Stimulated activated CD4-positive, alpha-beta T cell treated with anti-CD3 and anti-CD28 coated beads, Interleukin-15, amount 100 ng/mL, for 24 hours (primary cell): ENCODE data around the gene AKT2.

ENCODE experiments used
- DNase-seq: peaks from one replicate; pipeline ENCODE4 v3.0.0-alpha.2; 2020

The AKT2 gene

DNA sequence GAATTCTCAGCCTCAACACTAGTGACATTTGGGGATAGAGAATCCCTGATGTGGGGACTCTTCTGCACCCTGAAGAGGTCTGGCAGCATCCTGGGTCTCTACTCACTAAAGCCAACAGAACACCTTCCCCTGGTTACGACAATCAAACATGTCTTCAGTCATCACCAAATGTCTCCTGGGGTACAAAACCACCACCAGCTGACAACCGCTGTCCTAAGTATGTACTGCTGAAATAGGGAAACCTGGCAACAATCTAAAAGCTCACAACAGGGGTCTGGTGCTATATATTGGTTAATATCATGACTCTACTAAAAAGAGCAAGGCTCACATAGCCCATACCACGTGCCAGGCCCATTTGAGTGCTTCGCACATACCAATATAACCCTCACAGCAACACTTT is 13.4 kb downstream of the AKT2 start:
- DNase-seq, result no peak

DNA sequence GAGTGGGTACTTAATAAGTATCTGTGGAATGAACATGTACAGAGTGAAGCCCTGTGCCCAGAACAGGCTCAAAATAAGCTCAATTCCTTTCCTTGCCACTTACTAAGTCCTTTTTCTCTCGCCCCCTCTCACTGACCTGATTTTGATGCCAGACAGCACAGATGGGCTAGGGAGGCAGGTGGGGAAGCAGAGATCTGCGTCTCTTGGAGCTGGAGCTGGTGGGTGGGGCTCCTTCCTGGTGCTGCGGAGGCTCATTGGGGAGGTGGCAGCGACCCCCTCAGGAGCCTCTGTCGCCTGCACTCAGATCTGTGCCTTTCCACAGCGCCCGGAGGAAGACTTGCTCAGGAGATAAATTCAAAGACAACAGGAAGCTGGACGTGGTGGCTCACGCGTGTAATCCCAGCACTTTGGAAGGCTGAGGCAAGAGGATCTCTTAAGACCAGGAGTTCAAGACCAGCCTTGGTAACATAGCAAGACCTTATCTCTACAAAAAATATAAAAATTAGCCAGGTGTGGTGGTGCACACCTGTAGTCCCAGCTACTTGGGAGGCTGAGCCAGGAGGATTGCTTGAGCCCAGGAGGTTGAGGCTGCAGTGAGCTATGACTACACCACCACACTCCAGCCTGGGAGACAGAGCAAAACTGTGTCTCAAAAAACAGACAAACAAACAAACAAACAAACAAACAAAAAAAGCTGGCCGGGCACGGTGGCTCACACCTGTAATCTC is 14.6 kb downstream of the AKT2 start:
- no peak for DNase-seq

DNA sequence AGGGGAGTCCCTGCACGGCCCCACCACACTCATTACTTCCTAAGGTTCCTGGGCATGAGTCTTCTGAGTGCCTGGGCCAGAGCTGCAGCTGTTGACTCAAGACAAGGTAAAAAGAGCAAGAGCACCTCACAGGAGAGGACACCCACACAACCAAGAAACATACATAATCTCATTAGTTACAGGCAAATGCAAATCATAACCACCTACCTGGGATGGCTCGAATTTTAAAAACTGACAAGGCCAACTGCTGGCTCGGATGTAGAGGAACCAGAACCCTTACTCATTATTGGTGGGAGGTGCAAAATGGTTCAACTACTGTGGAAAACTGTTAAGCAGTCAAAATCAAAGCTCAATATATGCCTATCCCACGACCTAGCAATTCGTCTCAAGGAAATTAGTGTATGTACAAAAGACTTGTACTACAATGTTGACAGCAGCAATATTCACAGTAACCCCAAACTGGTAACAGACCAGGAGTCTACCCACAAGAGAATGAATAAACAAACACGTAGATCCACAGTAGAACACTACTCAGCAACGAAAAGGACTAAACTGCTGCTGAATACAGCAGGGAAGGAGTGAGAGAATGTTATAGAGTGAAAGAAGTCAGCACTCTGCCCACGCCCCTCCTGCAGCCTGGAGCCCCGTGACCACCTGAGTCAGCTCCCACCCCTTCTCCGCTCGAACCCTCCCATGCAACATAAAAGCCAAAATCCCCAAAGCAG is 15.8 kb downstream of the AKT2 start:
- DNase-seq, result no peak

DNA sequence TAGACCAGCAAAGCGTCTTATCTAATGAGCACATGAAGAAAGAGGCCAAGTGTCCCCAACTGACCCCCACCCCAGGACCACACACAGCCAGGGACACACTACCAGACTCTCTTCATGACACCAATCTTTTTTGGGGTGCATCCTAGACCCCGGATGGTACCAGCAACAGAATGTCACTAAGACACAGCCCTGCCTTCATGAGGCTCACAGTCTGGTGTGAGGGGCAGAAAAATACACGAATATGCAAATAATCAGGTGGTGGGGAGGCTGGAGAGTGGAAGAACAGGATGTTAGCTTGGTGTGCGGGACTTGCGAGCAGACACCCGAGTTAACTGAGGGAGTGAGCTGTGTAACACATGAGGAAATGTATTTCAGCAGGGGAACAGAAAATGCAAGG is 17.5 kb downstream of the AKT2 start:
- no peak for DNase-seq

DNA sequence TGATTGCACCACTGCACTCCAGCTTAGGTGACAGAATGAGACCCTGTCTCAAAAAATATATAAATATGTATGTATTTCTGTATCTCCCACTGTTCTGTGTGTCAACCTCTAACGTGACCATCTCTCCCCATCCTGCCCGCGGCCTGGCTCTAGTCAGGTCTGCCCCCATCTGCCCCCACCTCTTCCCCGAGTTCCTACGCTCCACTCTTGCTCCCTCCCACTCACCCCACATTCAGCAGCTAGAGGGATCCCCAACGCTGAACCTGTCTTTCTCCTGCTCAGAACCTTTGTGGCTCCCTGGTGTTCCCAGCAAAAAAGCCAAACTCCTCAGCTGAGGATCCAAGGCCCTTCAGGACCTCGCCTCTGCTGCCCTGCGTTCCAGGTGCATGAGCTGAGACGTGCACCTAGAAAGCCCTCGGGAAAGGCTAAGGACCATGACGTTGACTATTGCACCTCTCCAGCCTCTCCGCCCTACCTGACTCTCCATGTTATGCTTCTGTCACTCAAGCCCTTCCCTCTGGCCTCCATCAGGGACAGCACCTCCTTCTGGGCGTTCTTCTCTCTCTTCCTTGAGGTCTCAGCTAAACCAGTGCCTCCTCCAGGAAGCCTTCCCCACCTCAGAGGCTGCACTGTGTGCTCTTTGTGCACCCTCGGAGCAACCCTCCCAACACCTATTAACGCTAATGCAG is 18.1 kb downstream of the AKT2 start:
- DNase-seq, result no peak

DNA sequence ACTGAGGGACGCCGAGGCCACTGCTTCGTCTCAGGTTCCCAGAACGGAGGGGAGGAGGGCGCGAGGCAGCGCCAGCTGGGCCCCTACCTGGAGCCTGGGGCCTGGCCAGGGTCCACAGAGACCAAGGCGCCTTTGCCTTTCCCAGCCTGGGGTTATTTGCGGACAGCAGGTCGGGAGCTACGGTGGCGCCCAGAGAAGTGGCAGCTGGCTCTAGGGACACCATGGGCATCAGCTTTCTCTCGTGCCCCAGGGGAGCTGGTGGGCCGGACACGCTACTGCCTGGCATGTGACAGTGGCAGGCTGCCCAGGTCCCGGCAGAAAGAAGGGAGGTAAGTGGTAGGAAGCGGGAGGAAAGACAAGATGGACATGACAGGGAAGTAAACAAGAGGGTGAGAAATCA is 19.0 kb downstream of the AKT2 start:
- DNase-seq, result no peak

DNA sequence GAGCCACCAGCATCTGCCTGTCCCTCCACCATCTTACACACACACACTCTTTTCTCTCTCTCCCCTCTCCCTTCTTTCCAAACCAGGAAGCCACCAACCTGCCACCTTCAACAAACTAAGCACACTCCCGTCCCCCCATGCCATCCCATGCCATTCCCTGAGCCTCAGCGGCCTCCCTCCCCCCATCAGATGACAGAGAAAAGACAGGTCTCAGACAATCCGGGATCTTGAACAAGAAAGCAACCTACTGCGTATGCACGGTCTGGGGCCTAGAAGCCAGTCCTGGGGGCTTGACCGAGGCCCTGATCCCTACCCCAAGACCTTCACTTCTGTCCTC is 19.4 kb downstream of the AKT2 start:
- no peak for DNase-seq

DNA sequence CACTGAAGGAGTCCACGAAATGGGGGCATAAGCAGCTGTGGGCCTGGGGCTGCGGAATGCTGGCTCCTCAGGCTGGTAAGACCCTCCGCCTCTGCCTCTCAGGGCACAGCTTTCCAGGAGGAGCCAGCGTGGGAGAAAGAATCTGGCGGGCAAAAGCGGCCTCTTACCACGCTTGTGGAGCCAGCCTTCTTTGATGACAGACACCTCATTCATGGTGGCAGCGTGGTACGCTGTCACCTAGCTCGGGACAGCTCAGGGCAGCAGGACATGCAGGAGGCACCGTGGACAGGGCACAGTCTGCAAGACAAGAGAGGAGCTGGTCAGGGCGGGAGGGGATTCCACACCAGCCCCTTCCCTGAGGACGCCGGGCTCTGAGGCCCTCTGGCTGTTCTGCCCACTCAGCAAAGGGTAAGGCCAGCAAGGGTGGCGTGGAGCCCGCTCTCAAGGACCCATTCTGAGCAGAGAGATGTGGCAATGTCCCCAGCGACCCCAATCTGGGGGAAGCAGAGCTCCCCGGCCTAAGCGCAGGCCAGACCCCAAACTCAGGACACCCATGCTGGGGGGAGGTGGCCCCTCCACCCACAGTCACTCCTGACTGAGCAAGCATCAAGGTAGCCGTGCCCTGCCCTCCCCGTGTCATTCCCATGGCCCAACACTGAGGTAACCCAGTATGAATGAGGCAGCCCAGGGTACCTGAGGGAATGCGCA is 19.9 kb downstream of the AKT2 start:
- DNase-seq, result no peak

DNA sequence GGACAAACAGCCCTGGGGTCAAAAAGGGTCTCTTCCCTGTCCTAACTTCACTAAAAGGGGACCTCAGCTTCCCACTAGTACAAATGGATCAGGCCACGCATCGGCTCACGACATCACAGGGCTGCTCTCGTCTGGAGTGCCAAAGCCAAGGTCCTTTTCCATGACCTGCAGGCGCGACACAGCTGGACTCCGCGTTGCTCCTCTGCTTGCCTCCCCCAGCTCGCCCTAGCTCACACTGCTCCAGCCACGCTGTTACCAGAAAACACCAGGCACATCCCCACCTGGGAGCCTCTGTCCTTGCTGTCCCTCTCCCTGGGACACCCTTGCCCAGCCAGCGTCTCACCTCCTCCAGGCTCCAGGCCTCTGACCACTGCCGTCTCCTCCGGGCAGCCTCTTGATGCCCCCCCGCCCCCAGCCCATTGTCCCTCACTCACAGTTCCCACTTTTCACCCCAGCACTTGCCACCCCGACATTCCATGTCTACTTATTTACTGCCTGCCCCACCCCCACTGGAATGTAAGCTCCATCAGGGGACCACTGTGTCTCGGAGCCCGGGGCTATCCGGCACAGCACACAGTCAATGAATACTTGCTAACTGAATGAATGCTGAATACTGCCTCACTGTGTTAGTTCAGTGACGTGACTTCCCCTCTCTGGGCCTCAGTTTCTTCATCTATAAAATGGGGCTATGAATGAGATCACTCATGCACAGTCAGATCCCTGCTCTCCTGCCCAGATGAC is 20.7 kb downstream of the AKT2 start:
- DNase-seq, result no peak

DNA sequence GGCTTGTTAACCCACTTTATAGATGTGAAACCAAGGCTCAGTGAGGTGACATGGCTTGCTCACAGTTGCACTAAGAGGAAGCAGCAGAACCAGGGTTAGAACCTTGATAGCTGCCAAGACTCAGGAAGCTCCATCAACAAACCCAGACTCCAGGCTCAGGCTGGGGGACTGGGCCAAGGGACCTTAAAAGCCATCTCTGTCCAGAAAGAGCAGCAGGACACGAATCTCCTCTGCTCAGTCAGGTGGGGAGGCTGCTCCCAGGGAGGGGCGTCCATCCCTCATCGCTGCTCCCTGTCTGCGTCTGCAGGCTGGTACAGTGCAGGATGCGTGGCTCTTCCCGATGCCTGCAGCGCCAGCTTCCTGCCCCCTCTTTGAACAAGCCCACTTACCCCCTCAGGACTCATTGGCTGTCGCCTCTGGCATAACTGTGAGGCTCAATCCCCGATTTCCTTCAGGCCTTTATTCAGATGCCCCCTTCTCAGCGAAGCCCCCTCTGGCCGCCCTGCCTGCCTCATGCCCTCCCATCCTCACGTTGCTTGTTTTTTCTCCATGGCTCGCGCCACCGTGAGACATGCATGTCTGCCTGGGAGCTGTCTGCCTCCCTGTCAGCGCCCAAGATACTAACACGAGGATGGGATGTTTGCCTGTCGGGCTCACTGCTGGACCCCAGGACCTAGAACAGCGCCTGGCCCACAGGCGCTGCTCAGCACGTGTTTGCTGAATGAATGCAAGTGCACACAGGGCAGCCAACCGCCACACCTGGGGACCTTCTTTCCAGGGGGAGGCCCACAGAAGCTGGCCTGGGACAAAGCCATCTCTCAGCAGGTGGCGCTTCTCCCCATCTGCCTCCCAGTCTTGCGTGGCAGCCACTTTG is 21.5 kb downstream of the AKT2 start:
- DNase-seq, result no peak

DNA sequence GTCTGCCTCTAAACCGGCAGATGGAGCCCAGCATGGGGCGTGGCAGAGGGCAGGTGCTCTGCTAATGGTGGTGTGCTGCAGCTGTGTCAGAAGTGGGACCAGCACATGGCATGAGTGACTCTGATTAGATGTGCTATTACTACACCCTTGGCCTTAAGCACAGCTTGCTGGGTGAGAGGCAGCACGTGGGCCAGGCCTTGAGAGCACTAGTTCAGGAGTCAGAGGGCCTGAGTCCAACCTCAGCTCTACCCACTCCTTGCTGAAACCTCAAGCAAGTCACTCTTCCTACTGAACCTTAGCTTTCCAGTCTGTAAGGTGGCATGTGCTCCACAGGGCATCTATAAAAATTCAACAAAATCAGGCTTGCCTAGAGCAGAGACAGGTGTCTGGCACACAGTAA is 22.7 kb downstream of the AKT2 start:
- DNase-seq, result no peak

DNA sequence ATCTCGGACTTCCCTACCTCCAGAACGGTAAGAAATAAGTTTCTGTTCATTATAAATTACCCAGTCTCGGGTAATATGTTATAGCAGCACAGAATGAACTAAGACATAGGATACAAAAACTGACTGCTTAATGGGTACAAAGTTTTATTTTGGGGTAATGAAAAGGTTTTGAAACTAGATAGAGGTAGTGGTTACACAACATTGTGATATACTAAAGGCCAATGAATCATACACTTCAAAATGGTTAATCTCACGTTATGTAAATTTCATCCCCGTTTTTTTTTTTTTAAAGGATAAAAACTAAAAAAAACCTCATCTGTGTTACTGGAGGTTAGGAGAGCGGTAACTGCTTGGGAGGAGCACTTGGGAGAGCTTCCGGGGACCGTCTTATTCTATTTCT is 23.5 kb downstream of the AKT2 start:
- no peak for DNase-seq

DNA sequence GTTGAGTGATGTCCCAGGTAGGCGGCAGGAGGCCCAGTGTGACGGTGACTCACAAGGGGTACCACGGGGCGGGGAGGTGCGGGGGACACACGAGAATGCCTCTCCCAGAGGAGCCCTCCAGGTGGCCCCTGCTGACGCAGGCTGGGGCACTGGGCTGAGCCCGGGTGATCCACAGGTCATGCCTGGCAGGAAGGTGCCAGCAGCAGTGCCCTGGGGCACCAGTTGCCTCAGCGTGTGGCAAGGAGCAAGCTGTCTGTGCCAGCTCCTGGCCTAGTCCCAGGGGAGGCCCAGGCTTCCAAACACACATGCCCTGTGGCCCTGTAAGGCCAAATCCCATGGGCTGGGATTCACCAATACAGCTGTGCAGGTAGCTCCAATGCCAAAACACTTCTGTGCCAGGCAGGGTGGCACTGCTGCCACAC is 28.0 kb downstream of the AKT2 start:
- DNase-seq, result no peak

DNA sequence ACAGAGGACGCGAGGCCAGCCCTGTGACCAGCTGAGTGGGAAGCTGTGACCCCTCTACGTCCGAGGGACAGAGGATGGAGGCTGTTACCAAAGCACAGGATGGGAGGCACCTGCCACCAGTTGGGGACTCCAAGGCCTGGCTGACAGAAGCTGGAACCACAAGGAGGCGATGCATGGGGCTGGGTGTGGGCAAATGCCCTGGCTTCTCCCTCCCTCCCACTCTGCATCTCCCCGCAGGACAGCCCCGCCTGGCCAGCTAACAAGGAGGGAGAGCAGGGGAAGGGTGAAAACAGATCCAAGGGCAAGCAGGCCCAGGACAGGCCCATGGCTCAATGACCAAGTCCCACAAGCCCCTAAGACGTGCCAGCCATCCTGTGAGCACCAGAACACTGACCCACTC is 28.6 kb downstream of the AKT2 start:
- no peak for DNase-seq

DNA sequence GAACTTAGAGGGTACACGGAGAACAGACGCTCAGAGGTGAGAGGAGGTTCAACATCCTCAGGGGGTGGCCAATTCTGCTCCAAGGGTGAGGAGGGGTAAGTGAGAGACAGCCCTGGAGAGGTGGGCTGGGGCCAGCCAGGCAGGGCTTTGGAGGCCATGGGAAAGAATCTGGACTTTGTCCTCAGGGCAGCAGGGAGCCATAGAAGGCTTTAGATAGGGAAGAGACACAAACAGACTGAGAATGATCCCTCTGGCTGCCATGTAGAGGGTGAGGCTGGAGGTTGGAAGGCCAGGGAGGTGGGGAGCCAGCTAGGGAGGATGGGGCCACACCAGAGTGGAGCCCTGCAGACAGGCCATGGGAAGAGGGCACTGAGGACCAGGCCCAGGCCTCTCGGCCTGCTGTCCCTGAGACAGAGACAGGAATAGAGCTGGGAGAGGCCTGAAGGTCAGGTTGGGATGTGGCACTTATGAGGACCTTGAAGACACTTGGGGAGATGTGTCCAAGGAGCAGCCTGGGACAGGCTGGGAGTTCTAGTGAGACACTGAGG is 29.5 kb downstream of the AKT2 start:
- no peak for DNase-seq

DNA sequence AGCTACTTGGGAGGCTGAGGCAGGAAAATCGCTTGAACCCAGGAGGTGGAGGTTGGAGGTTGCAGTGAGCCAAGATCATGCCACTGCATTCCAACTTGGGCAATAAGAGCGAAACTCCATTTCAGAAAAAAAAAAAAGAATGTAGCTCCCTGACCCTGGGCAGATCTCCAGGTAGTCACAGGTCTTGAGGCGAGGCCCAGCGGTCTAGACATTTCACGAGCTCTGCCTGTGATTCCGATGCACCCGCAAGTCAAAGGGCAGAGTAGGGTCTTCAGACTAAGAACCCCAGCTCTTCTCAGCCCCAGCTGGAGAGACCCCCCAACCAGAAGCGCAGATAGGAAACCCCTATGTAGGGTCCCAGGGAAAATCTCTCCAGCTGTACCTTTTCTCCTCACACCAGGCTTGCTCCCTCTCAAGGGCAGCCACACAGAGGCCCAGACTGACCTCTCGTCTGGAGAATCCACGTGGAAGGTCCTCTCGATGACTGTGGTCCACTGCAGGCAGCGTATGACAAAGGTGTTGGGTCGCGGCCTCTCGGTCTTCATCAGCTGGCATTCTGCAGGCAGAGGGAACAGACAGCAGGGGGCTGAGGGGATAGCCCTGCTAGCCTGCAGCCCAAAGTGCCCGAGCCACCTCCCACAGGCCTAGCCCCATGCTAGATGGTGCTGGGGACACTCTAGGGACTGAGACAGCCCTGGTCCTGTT is 30.3 kb downstream of the AKT2 start:
- DNase-seq, result no peak

DNA sequence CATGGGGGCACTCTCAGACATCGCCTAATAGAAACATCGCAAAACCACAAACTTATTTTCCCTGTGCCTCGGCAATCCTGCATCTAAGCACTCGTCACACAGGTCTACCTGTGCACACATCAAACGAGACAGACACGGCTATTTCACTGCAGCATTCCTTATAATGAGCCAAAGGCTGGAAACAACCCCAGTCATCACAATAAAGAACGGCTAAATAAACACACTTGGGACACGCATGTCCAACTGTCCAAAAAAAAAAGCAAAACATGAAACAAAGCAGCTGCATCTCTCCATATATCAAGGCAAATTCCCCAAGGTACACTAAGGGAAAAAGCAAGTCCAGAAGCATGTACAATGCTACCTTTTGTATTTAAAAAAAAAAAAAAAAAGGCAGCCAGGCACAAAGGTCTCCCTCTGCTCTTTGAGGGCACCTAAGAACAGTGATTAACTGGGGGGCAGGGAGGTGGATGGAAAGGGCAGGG is 31.5 kb downstream of the AKT2 start:
- no peak for DNase-seq

DNA sequence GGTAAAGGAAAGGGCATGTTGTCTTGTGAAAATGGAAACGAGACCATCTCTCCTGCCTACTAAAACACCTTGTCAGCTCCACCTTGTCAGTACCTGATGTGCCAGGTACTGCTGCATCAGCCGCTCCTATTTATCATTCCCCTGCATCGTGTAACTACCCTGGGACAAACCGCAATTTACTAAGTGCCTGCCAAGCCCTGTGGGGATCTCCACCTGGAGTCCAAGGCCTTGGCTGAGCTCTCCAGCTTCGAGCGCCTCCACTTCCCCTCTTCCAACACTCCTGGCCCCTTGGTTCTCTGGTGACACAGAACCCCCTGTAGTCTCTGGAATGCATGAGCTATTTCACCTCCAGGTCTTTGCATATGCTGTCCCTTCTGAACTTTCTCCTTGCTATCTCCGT is 32.8 kb downstream of the AKT2 start:
- DNase-seq, result no peak

DNA sequence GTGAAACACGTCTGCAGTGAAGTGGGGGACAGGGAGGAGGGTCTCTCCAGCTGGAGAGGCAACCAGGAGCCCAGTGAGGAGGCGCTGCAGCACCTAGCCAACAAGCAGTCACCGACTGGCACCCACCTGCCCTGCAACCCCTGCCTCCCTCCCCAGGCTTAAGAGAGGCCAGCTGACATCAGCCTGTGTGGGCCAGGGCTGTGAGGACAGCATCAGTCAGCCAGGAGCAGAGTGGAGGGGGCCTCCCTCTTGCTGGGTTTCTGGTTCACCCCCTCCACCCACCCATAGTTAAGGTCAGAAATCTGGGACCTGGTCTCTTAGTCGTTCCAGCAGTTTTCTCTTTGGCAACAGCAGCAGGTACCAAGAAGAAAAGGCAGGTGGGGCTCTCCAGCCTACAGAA is 33.2 kb downstream of the AKT2 start:
- DNase-seq, result no peak

DNA sequence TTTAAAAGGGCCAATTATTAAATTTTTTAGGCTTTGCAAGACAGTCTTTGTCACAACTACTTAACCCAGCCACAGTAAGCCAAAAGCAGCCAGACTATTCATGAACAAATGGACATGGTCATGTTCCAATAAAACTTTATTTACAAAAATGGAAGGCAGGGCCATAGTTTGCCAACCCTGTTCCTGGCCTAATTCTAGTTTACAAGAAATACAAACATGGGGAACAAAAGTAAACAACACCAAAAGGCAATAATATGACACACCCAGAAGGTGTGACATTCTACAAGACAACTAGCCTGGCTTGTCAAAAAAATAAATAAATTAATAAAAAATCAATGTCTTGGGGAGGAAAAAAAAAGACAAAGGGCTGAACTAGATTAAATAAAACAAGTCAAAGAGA is 33.9 kb downstream of the AKT2 start:
- DNase-seq, result no peak

DNA sequence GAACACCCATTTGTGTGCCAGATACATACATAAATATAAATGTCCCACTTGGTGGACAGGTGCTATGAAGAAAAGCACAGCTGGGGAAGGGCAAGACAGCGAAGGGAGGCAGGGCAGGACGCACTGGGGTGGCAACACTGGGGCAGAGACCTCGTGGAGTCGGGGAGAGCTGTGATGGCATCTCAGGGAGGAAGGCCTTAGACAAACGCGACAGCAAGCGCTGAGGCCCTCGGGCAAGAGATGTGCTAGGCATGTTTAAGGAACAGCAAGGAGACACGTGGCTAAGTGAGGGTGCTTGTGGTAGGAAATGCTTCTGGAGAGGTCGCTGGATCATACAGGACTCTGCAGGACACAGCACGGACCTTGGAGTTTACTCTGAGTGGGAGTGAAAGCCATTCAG is 35.4 kb downstream of the AKT2 start:
- DNase-seq, result no peak
